Erythroblast (primary cell): ENCODE measurements around the gene C1GALT1.
A peak's percentile ranks its signal among the peaks of the same experiment; 100 is the strongest.

Experiments used
- DNase-seq, 2 experiments: peaks; one replicate each; lab custom pipeline; 2025; lab: John Stamatoyannopoulos, UW
- GATA1 ChIP-seq: IDR thresholded peaks from 2 replicates; pipeline ENCODE4 v1.6.1; 2011; ENCODE audit warnings: low read depth, mild to moderate bottlenecking, control low read depth, low read length, moderate library complexity
- POLR2A ChIP-seq: IDR thresholded peaks from 2 replicates; pipeline ENCODE4 v1.6.1; 2011; ENCODE audit warnings: mild to moderate bottlenecking, low read length

The C1GALT1 gene

GRCh38 chr7:7249814-7250213 lies 67.5 kb downstream of the C1GALT1 start:
- no peak for TF ChIP-seq POLR2A
- TF ChIP-seq GATA1, result no peak
- DNase-seq, result no peak

GRCh38 chr7:7251742-7252141 lies 69.4 kb downstream of the C1GALT1 start:
- DNase-seq, result no peak
- TF ChIP-seq GATA1, result no peak
- TF ChIP-seq POLR2A, result no peak

GRCh38 chr7:7254319-7254718 lies 72.0 kb downstream of the C1GALT1 start:
- no peak for DNase-seq
- no peak for TF ChIP-seq POLR2A
- no peak for TF ChIP-seq GATA1

- TF ChIP-seq GATA1 (no peak), POLR2A (no peak)
- DNase-seq, result no peak
These were observed 72.6 kb downstream of the C1GALT1 start for GRCh38 chr7:7254908-7255307.

- no peak for DNase-seq
- TF ChIP-seq POLR2A (no peak), GATA1 (no peak)
These were observed 74.5 kb downstream of the C1GALT1 start for GRCh38 chr7:7256731-7257274.

- TF ChIP-seq POLR2A, result no peak
- no peak for TF ChIP-seq GATA1
- DNase-seq, result no peak
These were observed 75.8 kb downstream of the C1GALT1 start for GRCh38 chr7:7257899-7258692.

- DNase-seq, result peak in 1 of 2 experiments; percentile 26
- no peak for TF ChIP-seq POLR2A
- no peak for TF ChIP-seq GATA1
These were observed 79.5 kb downstream of the C1GALT1 start for GRCh38 chr7:7261863-7262262.

- DNase-seq, result peak in 1 of 2 experiments; percentile 18
- TF ChIP-seq GATA1 (no peak), POLR2A (no peak)
These were observed 81.2 kb downstream of the C1GALT1 start for GRCh38 chr7:7263297-7264230.

- DNase-seq, result no peak
- TF ChIP-seq GATA1 (no peak), POLR2A (no peak)
These were observed 82.1 kb downstream of the C1GALT1 start for GRCh38 chr7:7264306-7265040.

- DNase-seq, result no peak
- TF ChIP-seq GATA1 (no peak), POLR2A (no peak)
These were observed 83.0 kb downstream of the C1GALT1 start for GRCh38 chr7:7265081-7266075.

- no peak for DNase-seq
- no peak for TF ChIP-seq POLR2A
- no peak for TF ChIP-seq GATA1
These were observed 84.0 kb downstream of the C1GALT1 start for GRCh38 chr7:7266257-7266881.
